ENCODE measurements around the gene CLPTM1L.

Gene CLPTM1L

GRCh38 chr5:1318659-1319251 is 26.1 kb downstream of the CLPTM1L start:
- peaks cover 52% of the 10 kb centered on the region for H3K36me3 ChIP-seq (ENCODE audit: insufficient read depth, low read length)
- no peak for DNase-seq (ENCODE audit: low read depth, low spot score)
- no peak overlapping the region for H3K9ac ChIP-seq (ENCODE audit: insufficient read length)
- no peak overlapping the region for H3K27ac ChIP-seq
- TF ChIP-seq POLR2AphosphoS5 (IDR thresholded peaks at IDR 0.05; ENCODE audit: borderline replicate concordance, low read depth, low read length) (no peak), EZH2 (IDR thresholded peaks at IDR 0.05) (no peak), FOXP2 (optimal IDR thresholded peaks at IDR 0.05; ENCODE audit: control extremely low read depth, extremely low read length, insufficient read depth) (no peak)
- H3K4me3 ChIP-seq, result no peak overlapping the region
- H3K9me3 ChIP-seq (ENCODE audit: low read depth, low read length), result no peaks in the 10 kb centered on the region

- DNase-seq (ENCODE audit: low read depth, low spot score), result no peak
- TF ChIP-seq POLR2AphosphoS5 (IDR thresholded peaks at IDR 0.05; ENCODE audit: borderline replicate concordance, low read depth, low read length), result no peak
- no peak for TF ChIP-seq EZH2 (IDR thresholded peaks at IDR 0.05)
- TF ChIP-seq FOXP2 (optimal IDR thresholded peaks at IDR 0.05; ENCODE audit: control extremely low read depth, extremely low read length, insufficient read depth), result no peak
- H3K27ac ChIP-seq, result no peak overlapping the region
- peaks cover 46% of the 10 kb centered on the region for H3K36me3 ChIP-seq (ENCODE audit: insufficient read depth, low read length)
- no peak overlapping the region for H3K9ac ChIP-seq (ENCODE audit: insufficient read length)
- no peak overlapping the region for H3K4me3 ChIP-seq
- H3K9me3 ChIP-seq (ENCODE audit: low read depth, low read length), result no peaks in the 10 kb centered on the region
These were observed 26.9 kb downstream of the CLPTM1L start for GRCh38 chr5:1317921-1318565.

- Histone ChIP-seq H3K27ac (no peak overlapping the region), H3K36me3 (ENCODE audit: insufficient read depth, low read length) (peaks cover 37% of the 10 kb centered on the region), H3K4me3 (no peak overlapping the region), H3K9ac (ENCODE audit: insufficient read length) (no peak overlapping the region), H3K9me3 (ENCODE audit: low read depth, low read length) (no peaks in the 10 kb centered on the region)
- DNase-seq (ENCODE audit: low read depth, low spot score), result no peak
- TF ChIP-seq FOXP2 (optimal IDR thresholded peaks at IDR 0.05; ENCODE audit: control extremely low read depth, extremely low read length, insufficient read depth), result no peak
- TF ChIP-seq POLR2AphosphoS5 (IDR thresholded peaks at IDR 0.05; ENCODE audit: borderline replicate concordance, low read depth, low read length), result no peak
- no peak for TF ChIP-seq EZH2 (IDR thresholded peaks at IDR 0.05)
These were observed 28.1 kb downstream of the CLPTM1L start for GRCh38 chr5:1316588-1317340.

- H3K9me3 ChIP-seq (ENCODE audit: low read depth, low read length), result no peaks in the 10 kb centered on the region
- H3K36me3 ChIP-seq (ENCODE audit: insufficient read depth, low read length), result peaks cover 29% of the 10 kb centered on the region
- no peak for DNase-seq (ENCODE audit: low read depth, low spot score)
- no peak overlapping the region for H3K27ac ChIP-seq
- TF ChIP-seq FOXP2 (optimal IDR thresholded peaks at IDR 0.05; ENCODE audit: control extremely low read depth, extremely low read length, insufficient read depth) (no peak), POLR2AphosphoS5 (IDR thresholded peaks at IDR 0.05; ENCODE audit: borderline replicate concordance, low read depth, low read length) (no peak; the same call in 1 of the 2 replicates), EZH2 (IDR thresholded peaks at IDR 0.05) (no peak)
- H3K4me3 ChIP-seq, result no peak overlapping the region
- no peak overlapping the region for H3K9ac ChIP-seq (ENCODE audit: insufficient read length)
These were observed 29.0 kb downstream of the CLPTM1L start for GRCh38 chr5:1315709-1316587.

GRCh38 chr5:1315018-1315708 is 29.7 kb downstream of the CLPTM1L start:
- no peaks in the 10 kb centered on the region for H3K9me3 ChIP-seq (ENCODE audit: low read depth, low read length)
- H3K4me3 ChIP-seq, result no peak overlapping the region
- no peak overlapping the region for H3K9ac ChIP-seq (ENCODE audit: insufficient read length)
- H3K27ac ChIP-seq, result no peak overlapping the region
- TF ChIP-seq EZH2 (IDR thresholded peaks at IDR 0.05) (no peak), POLR2AphosphoS5 (IDR thresholded peaks at IDR 0.05; ENCODE audit: borderline replicate concordance, low read depth, low read length) (no peak), FOXP2 (optimal IDR thresholded peaks at IDR 0.05; ENCODE audit: control extremely low read depth, extremely low read length, insufficient read depth) (no peak)
- no peak for DNase-seq (ENCODE audit: low read depth, low spot score)
- H3K36me3 ChIP-seq (ENCODE audit: insufficient read depth, low read length), result peaks cover 21% of the 10 kb centered on the region

- H3K9me3 ChIP-seq (ENCODE audit: low read depth, low read length), result no peaks in the 10 kb centered on the region
- TF ChIP-seq FOXP2 (optimal IDR thresholded peaks at IDR 0.05; ENCODE audit: control extremely low read depth, extremely low read length, insufficient read depth) (no peak), POLR2AphosphoS5 (IDR thresholded peaks at IDR 0.05; ENCODE audit: borderline replicate concordance, low read depth, low read length) (no peak), EZH2 (IDR thresholded peaks at IDR 0.05) (no peak)
- no peak for DNase-seq (ENCODE audit: low read depth, low spot score)
- H3K9ac ChIP-seq (ENCODE audit: insufficient read length), result no peak overlapping the region
- H3K27ac ChIP-seq, result no peak overlapping the region
- H3K4me3 ChIP-seq, result no peak overlapping the region
- H3K36me3 ChIP-seq (ENCODE audit: insufficient read depth, low read length), result peaks cover 15% of the 10 kb centered on the region
These were observed 30.3 kb downstream of the CLPTM1L start for GRCh38 chr5:1314564-1314982.

- no peaks in the 10 kb centered on the region for H3K9me3 ChIP-seq (ENCODE audit: low read depth, low read length)
- peaks cover 4% of the 10 kb centered on the region for H3K36me3 ChIP-seq (ENCODE audit: insufficient read depth, low read length)
- H3K4me3 ChIP-seq, result no peak overlapping the region
- H3K27ac ChIP-seq, result no peak overlapping the region
- TF ChIP-seq EZH2 (IDR thresholded peaks at IDR 0.05) (no peak), FOXP2 (optimal IDR thresholded peaks at IDR 0.05; ENCODE audit: control extremely low read depth, extremely low read length, insufficient read depth) (no peak), POLR2AphosphoS5 (IDR thresholded peaks at IDR 0.05; ENCODE audit: borderline replicate concordance, low read depth, low read length) (no peak)
- H3K9ac ChIP-seq (ENCODE audit: insufficient read length), result no peak overlapping the region
- no peak for DNase-seq (ENCODE audit: low read depth, low spot score)
These were observed 31.7 kb downstream of the CLPTM1L start for GRCh38 chr5:1312993-1313833.
